Testis (tissue), 3 donors: Measurements from ENCODE around the gene TMEM232. TPM values are rescaled to one million over a fixed set of nuclear protein-coding genes. Genes with fewer than 3 reads are reported as not detected.

Experiments
- DNase-seq: peaks from one replicate; pipeline ENCODE4 v3.0.0-alpha.2; 2019
- H3K27ac ChIP-seq, 2 donors: fragments of 200-600 bp; sonication (generic); one replicate each; pipeline ENCODE4 v1.5.1; 2019
- H3K27me3 ChIP-seq: fragments of 200-600 bp; sonication (generic); one replicate; pipeline ENCODE4 v1.5.1; 2019
- H3K36me3 ChIP-seq: fragments of 200-600 bp; sonication (generic); one replicate; pipeline ENCODE4 v1.5.1; 2017; ENCODE audit warnings: low read depth; ENCODE audit errors: missing control alignments
- H3K4me1 ChIP-seq: fragments of 200-600 bp; sonication (generic); one replicate; pipeline ENCODE4 v1.5.1; 2019
- H3K4me3 ChIP-seq, 2 donors: fragments of 200-600 bp; sonication (generic); one replicate each; pipeline ENCODE4 v1.5.1; 2017 to 2019
- H3K9me3 ChIP-seq: fragments of 200-600 bp; sonication (generic); one replicate; pipeline ENCODE4 v1.5.1; 2017
- CTCF ChIP-seq, 3 experiments: fragments of 450-650 bp in 2 of 3; fragments of 200-600 bp in 1 of 3; sonication (generic) in 1 of 3; IDR thresholded peaks; one replicate each; pipeline ENCODE4 v1.5.1; 2016 to 2019; ENCODE audit warnings: antibody characterized with exemption in 3 of 3, mild to moderate bottlenecking in 2 of 3, moderate library complexity in 1 of 3
- POLR2A ChIP-seq: fragments of 450-650 bp; IDR thresholded peaks from one replicate; pipeline ENCODE4 v1.6.1; 2017; ENCODE audit warnings: antibody characterized with exemption, mild to moderate bottlenecking, moderate library complexity
- WGBS, 2 donors: methylation state at CpG; one replicate each; pipeline ENCODE4 v1.1.5; 2018; 5-methylcytosine and 5-hydroxymethylcytosine counted together
- intact Hi-C: fragments of 100-400 bp; cut with DNase I; formaldehyde crosslinking; loops from one replicate; pipeline ENCODE4 v1.15.1; 2023; ENCODE audit warnings: low total_unique reads
- polyA plus RNA-seq: library from polyadenylated mRNA; stranded (reverse); fragments of 350-450 nt; fragmentation: Illumina TruSeq; extraction: RNeasy Lipid Tissue Mini Kit (QIAGEN cat#74804); gene quantifications from one replicate; pipeline ENCODE4 v1.2.3, GENCODE V29; 2014; ENCODE audit warnings: low read depth, low replicate concordance; ENCODE audit not compliant: insufficient read depth
- total RNA-seq, 2 donors: library from RNA; depleted of rRNA; stranded (reverse); fragments of >200 nt; gene quantifications; one replicate each; pipeline ENCODE4 v1.2.3, GENCODE V29; 2016

TMEM232 gene
- total and polyA plus RNA-seq, 3 donors from 2014 or later = 28.1 to 42.6 (median 32.0) TPM

- no peak for TF ChIP-seq POLR2A
- TF ChIP-seq CTCF (IDR thresholded peaks at IDR 0.05) = no peak
- no peak overlapping the region for H3K4me3 ChIP-seq
- WGBS, 2 donors = 88 to 94% methylated on average over 4 of the region's 4 CpGs
- no peak overlapping the region for H3K27ac ChIP-seq
- H3K36me3 ChIP-seq = no peaks in the 10 kb centered on the region
- no peak for DNase-seq
- no peaks in the 10 kb centered on the region for H3K27me3 ChIP-seq
- H3K4me1 ChIP-seq = no peaks in the 10 kb centered on the region
- no peaks in the 10 kb centered on the region for H3K9me3 ChIP-seq
- intact Hi-C loops = no loop called here
These were observed 257.0 kb downstream of the TMEM232 start for GRCh38 chr5:110469486-110469885.

- WGBS, 2 donors = 93% methylated on average over 2 of the region's 2 CpGs
- TF ChIP-seq POLR2A (no peak), CTCF (IDR thresholded peaks at IDR 0.05) (no peak)
- H3K9me3 ChIP-seq = no peaks in the 10 kb centered on the region
- H3K4me3 ChIP-seq = no peak overlapping the region
- no peaks in the 10 kb centered on the region for H3K4me1 ChIP-seq
- H3K27me3 ChIP-seq = no peaks in the 10 kb centered on the region
- no peak for DNase-seq
- intact Hi-C loops = no loop called here
- H3K27ac ChIP-seq = no peak overlapping the region
- no peaks in the 10 kb centered on the region for H3K36me3 ChIP-seq
These were observed 263.4 kb downstream of the TMEM232 start for GRCh38 chr5:110463106-110463505.

- no peak for TF ChIP-seq POLR2A
- WGBS, 2 donors = 85 to 88% methylated on average over 4 of the region's 4 CpGs
- no peak overlapping the region for H3K4me3 ChIP-seq
- H3K27me3 ChIP-seq = no peaks in the 10 kb centered on the region
- no peak for DNase-seq
- H3K4me1 ChIP-seq = no peaks in the 10 kb centered on the region
- no peaks in the 10 kb centered on the region for H3K9me3 ChIP-seq
- no peak overlapping the region for H3K27ac ChIP-seq
- no peaks in the 10 kb centered on the region for H3K36me3 ChIP-seq
- intact Hi-C loops = no loop called here
These were observed 265.6 kb downstream of the TMEM232 start for GRCh38 chr5:110460837-110461236.

GRCh38 chr5:110458313-110458712, 268.2 kb downstream of the TMEM232 start:
- intact Hi-C loops = no loop called here
- no peak overlapping the region for H3K4me3 ChIP-seq
- H3K36me3 ChIP-seq = no peaks in the 10 kb centered on the region
- no peaks in the 10 kb centered on the region for H3K9me3 ChIP-seq
- no peaks in the 10 kb centered on the region for H3K27me3 ChIP-seq
- H3K27ac ChIP-seq = no peak overlapping the region
- 94 to 95% methylated on average over 1 of the region's 1 CpG for WGBS, 2 donors
- TF ChIP-seq CTCF (IDR thresholded peaks at IDR 0.05) = no peak
- no peak for TF ChIP-seq POLR2A
- no peak for DNase-seq
- no peaks in the 10 kb centered on the region for H3K4me1 ChIP-seq

- Histone ChIP-seq H3K36me3 (no peaks in the 10 kb centered on the region), H3K9me3 (no peaks in the 10 kb centered on the region), H3K27ac (no peak overlapping the region), H3K4me3 (no peak overlapping the region), H3K4me1 (no peaks in the 10 kb centered on the region), H3K27me3 (no peaks in the 10 kb centered on the region)
- intact Hi-C loops = no loop called here
- no peak for DNase-seq
- WGBS, 2 donors = 94 to 97% methylated on average over 4 of the region's 4 CpGs
- TF ChIP-seq CTCF (IDR thresholded peaks at IDR 0.05) (no peak), POLR2A (no peak)
These were observed 283.6 kb downstream of the TMEM232 start for GRCh38 chr5:110442856-110443255.
